Hepatocyte (in vitro differentiated cells): ENCODE measurements around the gene PADI2. TPM values are rescaled to one million over a fixed set of nuclear protein-coding genes. Genes with fewer than 3 reads are reported as not detected.

ENCODE experiments used
- DNase-seq: peaks from one replicate; pipeline ENCODE4 v3.0.0-alpha.2; 2016; ENCODE audit warnings: low spot score
- H2AFZ ChIP-seq: fragments of 200-600 bp; sonication (generic); 2 replicates; pipeline ENCODE4 v1.6.0; 2016; ENCODE audit warnings: antibody characterized with exemption, mild to moderate bottlenecking
- H3K27ac ChIP-seq: fragments of 200-600 bp; sonication (generic); 2 replicates; pipeline ENCODE4 v1.5.1; 2016; ENCODE audit warnings: mild to moderate bottlenecking
- H3K27me3 ChIP-seq: fragments of 200-600 bp; sonication (generic); 2 replicates; pipeline ENCODE4 v1.6.1; 2016
- H3K36me3 ChIP-seq: fragments of 200-600 bp; sonication (generic); replicated peaks from 2 replicates; pipeline ENCODE4 v1.5.1; 2016; ENCODE audit warnings: low read depth; ENCODE audit not compliant: insufficient read depth
- H3K4me1 ChIP-seq: fragments of 200-600 bp; sonication (generic); 2 replicates; pipeline ENCODE4 v1.5.1; 2016; ENCODE audit warnings: mild to moderate bottlenecking, moderate library complexity; ENCODE audit not compliant: insufficient read depth
- H3K4me2 ChIP-seq: fragments of 200-600 bp; sonication (generic); 2 replicates; pipeline ENCODE4 v1.6.0; 2016
- H3K4me3 ChIP-seq: fragments of 200-600 bp; sonication (generic); 2 replicates; pipeline ENCODE4 v1.5.1; 2016; ENCODE audit warnings: mild to moderate bottlenecking
- H3K79me2 ChIP-seq: fragments of 200-600 bp; sonication (generic); 2 replicates; pipeline ENCODE4 v1.6.0; 2017; ENCODE audit warnings: mild to moderate bottlenecking
- H3K9me2 ChIP-seq: fragments of 200-600 bp; sonication (generic); replicated peaks from 2 replicates; pipeline ENCODE4 v1.6.0; 2017; ENCODE audit warnings: mild to moderate bottlenecking; ENCODE audit not compliant: insufficient read depth
- H3K9me3 ChIP-seq: fragments of 200-600 bp; sonication (generic); 2 replicates; pipeline ENCODE4 v1.5.1; 2016; ENCODE audit warnings: low read depth, mild to moderate bottlenecking
- H4K20me1 ChIP-seq: fragments of 200-600 bp; sonication (generic); 2 replicates; pipeline ENCODE4 v1.6.0; 2016; ENCODE audit warnings: mild to moderate bottlenecking; ENCODE audit not compliant: insufficient read depth, poor library complexity, severe bottlenecking
- EZH2 ChIP-seq: fragments of 200-600 bp; sonication (generic); IDR thresholded peaks from 2 replicates; pipeline ENCODE4 v1.6.1; 2016; ENCODE audit warnings: antibody characterized with exemption, mild to moderate bottlenecking, borderline replicate concordance
- EZH2phosphoT487 ChIP-seq: fragments of 200-600 bp; sonication (generic); IDR thresholded peaks from one replicate; pipeline ENCODE4 v1.6.1; 2018; ENCODE audit warnings: antibody characterized with exemption, mild to moderate bottlenecking, low read depth, moderate library complexity; ENCODE audit not compliant: unreplicated experiment, severe bottlenecking
- WGBS: methylation state at CpG from one replicate; pipeline ENCODE4 v1.1.6; 2016; ENCODE audit warnings: low lambda C conversion rate; ENCODE audit errors: missing lambda C conversion rate; 5-methylcytosine and 5-hydroxymethylcytosine counted together
- polyA plus RNA-seq: library from polyadenylated mRNA; unstranded; fragments of >200 nt; fragmentation: Nextera tagmentation; extraction: Ambion mirVana; gene quantifications from 2 replicates; pipeline ENCODE4 v1.2.1, GENCODE V29; 2016
- total RNA-seq: library from RNA; depleted of rRNA; stranded (reverse); fragments of >200 nt; gene quantifications from 2 replicates; pipeline ENCODE4 v1.2.3, GENCODE V29; 2014
- TF ChIP-seq, protein P1 (sequence below): fragments of 200-600 bp; sonication (generic); IDR thresholded peaks from 2 replicates; pipeline ENCODE4 v1.5.1; 2016; ENCODE audit warnings: antibody characterized with exemption, mild to moderate bottlenecking; ENCODE audit not compliant: poor library complexity

The PADI2 gene
- total and polyA plus RNA-seq, 2 experiments from 2014 or later = 10.6 to 11.3 TPM

DNA sequence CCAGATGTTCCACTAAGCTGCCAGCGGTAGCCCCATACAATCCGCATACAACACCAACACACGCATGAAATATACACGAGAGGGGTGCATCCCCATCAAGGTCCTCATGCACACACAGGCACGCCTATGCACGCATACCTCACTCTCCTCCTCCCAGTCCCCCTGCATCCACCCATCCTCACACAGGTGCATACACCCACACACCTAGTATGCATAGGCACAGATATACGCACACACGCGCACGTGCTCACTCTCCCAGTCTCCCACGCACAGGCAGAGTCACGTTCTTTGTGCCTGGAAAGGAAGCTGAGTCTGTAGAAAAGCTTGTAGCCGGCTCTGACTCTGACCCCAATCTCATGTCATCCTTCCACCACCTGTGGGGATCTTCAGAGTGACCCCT lies 16.9 kb upstream of the PADI2 start:
- no peaks in the 10 kb centered on the region for H3K9me2 ChIP-seq
- no peak overlapping the region for H3K27ac ChIP-seq
- H3K4me2 ChIP-seq = no peak overlapping the region
- TF ChIP-seq, protein P1, sequence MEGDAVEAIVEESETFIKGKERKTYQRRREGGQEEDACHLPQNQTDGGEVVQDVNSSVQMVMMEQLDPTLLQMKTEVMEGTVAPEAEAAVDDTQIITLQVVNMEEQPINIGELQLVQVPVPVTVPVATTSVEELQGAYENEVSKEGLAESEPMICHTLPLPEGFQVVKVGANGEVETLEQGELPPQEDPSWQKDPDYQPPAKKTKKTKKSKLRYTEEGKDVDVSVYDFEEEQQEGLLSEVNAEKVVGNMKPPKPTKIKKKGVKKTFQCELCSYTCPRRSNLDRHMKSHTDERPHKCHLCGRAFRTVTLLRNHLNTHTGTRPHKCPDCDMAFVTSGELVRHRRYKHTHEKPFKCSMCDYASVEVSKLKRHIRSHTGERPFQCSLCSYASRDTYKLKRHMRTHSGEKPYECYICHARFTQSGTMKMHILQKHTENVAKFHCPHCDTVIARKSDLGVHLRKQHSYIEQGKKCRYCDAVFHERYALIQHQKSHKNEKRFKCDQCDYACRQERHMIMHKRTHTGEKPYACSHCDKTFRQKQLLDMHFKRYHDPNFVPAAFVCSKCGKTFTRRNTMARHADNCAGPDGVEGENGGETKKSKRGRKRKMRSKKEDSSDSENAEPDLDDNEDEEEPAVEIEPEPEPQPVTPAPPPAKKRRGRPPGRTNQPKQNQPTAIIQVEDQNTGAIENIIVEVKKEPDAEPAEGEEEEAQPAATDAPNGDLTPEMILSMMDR = no peak
- TF ChIP-seq EZH2phosphoT487 (no peak), EZH2 (no peak)
- WGBS = 96% methylated on average over 13 of the region's 13 CpGs
- H3K4me1 ChIP-seq = no peaks in the 10 kb centered on the region
- no peak overlapping the region for H3K4me3 ChIP-seq
- H3K36me3 ChIP-seq = no peaks in the 10 kb centered on the region
- no peaks in the 10 kb centered on the region for H3K27me3 ChIP-seq
- no peaks in the 10 kb centered on the region for H3K9me3 ChIP-seq
- H4K20me1 ChIP-seq = no peaks in the 10 kb centered on the region
- DNase-seq = no peak
- no peaks in the 10 kb centered on the region for H3K79me2 ChIP-seq
- no peak overlapping the region for H2AFZ ChIP-seq

DNA sequence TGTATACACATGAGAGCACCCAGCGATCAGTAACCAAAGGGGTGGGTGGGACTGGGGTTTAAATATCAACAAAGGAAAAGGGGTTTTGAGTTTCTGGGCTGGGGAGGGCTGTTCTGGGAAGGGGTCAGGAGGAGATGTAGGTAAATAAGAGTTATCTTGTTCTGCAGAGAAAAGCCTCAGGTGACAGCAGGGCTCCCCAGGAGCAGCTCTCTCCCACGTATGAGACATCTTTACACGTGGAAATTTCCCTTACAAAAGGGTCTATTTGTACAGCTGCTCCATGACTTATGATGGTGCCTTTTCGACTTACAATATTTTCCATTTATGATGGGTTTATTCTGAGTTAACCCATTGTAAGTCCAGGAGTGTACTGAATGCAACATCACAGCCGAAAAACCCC lies 16.3 kb upstream of the PADI2 start:
- no peaks in the 10 kb centered on the region for H3K79me2 ChIP-seq
- WGBS = 77% methylated on average over 5 of the region's 5 CpGs
- H3K36me3 ChIP-seq = no peaks in the 10 kb centered on the region
- H2AFZ ChIP-seq = no peak overlapping the region
- no peaks in the 10 kb centered on the region for H3K9me2 ChIP-seq
- no peaks in the 10 kb centered on the region for H4K20me1 ChIP-seq
- H3K4me2 ChIP-seq = no peak overlapping the region
- H3K4me3 ChIP-seq = no peak overlapping the region
- H3K4me1 ChIP-seq = no peaks in the 10 kb centered on the region
- DNase-seq = no peak
- TF ChIP-seq EZH2phosphoT487 = no peak
- TF ChIP-seq EZH2 = no peak
- TF ChIP-seq, protein P1 = no peak
- H3K27me3 ChIP-seq = no peaks in the 10 kb centered on the region
- H3K9me3 ChIP-seq = no peaks in the 10 kb centered on the region
- no peak overlapping the region for H3K27ac ChIP-seq

DNA sequence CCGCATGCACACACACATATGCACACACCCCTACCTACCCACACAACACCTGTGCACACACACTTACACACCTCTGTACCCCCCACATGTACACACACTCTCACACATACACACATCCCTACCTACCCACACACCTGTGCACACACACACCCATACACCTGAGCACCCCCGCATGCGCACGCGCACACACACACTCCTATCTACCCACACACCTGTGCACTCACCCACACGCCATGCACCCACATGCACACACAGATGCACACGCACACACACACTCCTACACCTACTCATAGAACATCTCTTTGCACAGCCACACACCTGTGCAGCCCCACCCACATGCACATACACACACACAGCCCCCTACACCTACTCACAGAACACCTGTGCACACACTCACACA lies 15.5 kb upstream of the PADI2 start:
- Histone ChIP-seq H3K36me3 (no peaks in the 10 kb centered on the region), H3K4me3 (no peak overlapping the region), H3K4me1 (no peaks in the 10 kb centered on the region), H3K9me2 (no peaks in the 10 kb centered on the region), H3K27me3 (no peaks in the 10 kb centered on the region), H2AFZ (no peak overlapping the region), H4K20me1 (no peaks in the 10 kb centered on the region), H3K79me2 (no peaks in the 10 kb centered on the region), H3K4me2 (no peak overlapping the region), H3K9me3 (no peaks in the 10 kb centered on the region), H3K27ac (no peak overlapping the region)
- DNase-seq = no peak
- TF ChIP-seq, protein P1 = no peak
- no peak for TF ChIP-seq EZH2phosphoT487
- TF ChIP-seq EZH2 = no peak
- 97% methylated on average over 7 of the region's 7 CpGs for WGBS

DNA sequence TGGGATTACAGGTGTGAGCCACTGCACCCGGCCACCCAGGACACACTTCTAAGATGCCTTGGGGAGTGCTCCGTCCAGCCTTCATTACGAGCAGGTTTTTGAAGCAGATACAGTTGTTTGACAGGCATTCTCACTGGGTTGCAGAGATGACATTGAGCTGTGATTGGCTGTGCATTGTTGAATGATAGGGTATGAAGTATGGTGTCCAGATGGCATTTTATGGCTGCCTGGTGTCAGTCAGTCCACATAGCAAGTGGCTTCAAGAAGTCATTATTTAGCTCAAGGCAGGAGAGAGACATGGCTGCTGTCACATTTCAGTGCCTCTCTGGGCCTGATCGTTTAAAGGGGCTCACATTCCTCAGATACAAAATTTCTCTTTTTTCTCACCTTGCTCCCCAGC lies 14.8 kb upstream of the PADI2 start:
- Histone ChIP-seq H3K4me1 (no peaks in the 10 kb centered on the region), H3K36me3 (no peaks in the 10 kb centered on the region), H3K4me3 (no peak overlapping the region), H2AFZ (no peak overlapping the region), H3K9me3 (no peaks in the 10 kb centered on the region), H3K27me3 (no peaks in the 10 kb centered on the region), H3K79me2 (no peaks in the 10 kb centered on the region), H3K9me2 (no peaks in the 10 kb centered on the region), H4K20me1 (no peaks in the 10 kb centered on the region), H3K4me2 (no peak overlapping the region), H3K27ac (no peak overlapping the region)
- WGBS = 76% methylated on average over 4 of the region's 4 CpGs
- TF ChIP-seq, protein P1 = no peak
- no peak for TF ChIP-seq EZH2
- no peak for TF ChIP-seq EZH2phosphoT487
- DNase-seq = no peak
